ENCODE data around the gene WNK2.

The WNK2 gene

DNA sequence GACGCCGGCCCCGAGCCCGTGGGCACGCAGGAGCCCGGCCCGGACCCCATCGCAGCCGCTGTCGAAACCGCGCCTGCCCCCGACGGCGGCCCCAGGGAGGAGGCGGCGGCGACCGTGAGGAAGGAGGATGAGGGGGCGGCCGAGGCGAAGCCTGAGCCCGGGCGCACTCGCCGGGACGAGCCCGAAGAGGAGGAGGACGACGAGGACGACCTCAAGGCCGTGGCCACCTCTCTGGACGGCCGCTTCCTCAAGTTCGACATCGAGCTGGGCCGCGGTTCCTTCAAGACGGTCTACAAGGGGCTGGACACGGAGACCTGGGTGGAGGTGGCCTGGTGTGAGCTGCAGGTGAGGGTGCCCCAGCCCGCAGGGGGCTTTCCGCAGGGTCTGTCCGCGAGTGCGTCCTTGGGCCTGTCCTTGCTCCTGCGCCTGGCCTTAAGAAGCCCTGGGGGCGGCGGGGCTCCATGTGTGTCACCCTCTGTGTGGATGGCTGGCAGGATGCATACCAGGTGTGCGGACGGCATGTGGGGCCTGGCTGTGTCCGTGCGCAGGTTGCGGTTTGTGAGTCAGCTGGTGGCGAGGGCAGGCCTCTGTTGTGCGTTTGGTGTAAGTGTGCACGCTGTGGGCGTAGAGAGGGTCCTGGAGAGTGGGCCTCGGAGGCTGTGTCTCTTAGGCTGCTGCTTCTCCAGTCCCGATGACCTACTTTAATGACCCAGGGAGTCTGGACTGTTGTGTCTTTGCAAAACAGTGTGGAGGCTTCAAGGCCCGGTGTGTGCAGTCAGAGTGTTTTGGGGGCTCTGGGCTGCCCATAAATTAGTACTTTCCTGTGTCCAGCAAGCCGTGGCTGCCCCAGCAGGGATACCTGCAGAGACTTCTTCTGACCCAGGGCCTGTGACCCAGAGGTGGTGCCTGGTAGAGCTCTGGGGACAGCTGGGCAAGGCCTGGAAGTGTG, 1.6 kb downstream of the WNK2 start:
- DNase-seq: no peak

DNA sequence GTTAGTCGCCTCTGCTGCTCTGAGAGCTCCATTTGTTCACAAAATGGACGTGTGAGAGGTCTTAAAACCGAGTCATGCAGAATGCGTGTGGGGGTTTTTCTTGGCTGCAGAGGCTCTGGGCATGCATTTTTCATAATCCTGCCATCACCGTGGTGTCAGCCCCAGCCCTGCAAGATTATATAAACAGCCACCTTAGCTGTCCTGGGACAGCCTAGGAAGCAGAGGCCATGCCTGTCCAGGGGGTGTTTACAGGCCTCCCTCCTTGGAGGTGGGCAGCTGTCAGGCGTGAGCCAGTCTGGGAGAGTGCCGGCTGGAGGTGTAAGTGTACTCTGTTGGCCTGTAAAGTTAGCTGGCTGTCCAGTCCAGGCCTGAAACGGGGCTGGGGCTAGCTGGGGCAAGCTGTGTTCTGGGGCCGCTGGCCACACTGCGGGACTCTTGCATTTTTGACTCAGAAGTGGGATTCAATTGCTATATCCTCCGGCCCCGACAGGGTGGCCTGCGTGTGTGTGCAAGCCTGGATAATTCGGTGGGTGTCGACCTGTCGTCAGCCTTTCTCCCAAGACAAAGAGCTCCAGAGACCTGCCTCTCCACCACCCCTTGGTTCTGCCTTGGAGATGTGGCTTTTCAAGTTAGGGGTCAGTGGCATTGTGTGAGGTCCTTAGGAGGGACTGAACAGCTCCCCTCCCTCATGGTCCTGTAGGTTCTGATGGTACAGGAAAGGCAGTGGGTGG, 2.4 kb downstream of the WNK2 start:
- no peak for DNase-seq

DNA sequence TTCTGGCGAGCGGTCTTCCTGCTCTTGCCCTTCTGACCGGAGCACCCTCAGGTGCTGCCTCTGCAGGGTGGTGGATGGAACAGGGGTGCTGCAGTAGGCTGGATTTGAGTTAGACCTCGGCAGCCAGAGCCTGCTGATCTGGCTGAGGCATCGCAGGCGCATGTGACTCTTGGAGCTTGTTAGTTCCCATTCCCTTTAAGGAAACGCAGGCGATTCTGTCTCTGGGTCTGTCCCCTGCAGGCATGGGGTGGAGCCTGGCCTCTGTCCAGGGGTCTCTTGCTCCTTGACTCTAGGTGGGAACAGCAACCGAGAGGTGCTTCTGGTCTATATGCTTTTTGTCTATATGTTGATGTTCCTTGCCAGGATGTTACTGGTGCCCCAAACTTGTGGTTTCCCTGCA, 3.1 kb downstream of the WNK2 start:
- DNase-seq: no peak

DNA sequence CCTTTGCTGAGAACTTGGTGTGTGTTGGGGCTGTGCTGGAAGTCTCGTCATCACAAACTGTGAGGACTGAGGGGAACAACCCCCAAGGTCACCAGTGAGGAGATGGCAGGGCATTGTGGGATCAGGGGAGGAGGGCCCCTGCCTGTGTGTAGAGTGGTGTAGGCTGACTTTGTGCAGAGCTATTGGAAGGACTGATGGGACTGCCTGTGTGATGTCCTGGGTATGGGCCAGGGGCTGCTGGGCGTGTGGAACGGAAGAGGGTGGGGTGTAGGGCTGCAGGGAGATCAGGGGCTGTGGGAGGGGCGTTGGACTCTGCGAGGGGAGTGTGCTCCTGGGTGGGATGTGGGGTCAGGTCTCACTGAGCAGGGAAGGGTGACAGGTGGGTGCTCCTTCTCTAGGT, 3.6 kb downstream of the WNK2 start:
- DNase-seq: no peak

DNA sequence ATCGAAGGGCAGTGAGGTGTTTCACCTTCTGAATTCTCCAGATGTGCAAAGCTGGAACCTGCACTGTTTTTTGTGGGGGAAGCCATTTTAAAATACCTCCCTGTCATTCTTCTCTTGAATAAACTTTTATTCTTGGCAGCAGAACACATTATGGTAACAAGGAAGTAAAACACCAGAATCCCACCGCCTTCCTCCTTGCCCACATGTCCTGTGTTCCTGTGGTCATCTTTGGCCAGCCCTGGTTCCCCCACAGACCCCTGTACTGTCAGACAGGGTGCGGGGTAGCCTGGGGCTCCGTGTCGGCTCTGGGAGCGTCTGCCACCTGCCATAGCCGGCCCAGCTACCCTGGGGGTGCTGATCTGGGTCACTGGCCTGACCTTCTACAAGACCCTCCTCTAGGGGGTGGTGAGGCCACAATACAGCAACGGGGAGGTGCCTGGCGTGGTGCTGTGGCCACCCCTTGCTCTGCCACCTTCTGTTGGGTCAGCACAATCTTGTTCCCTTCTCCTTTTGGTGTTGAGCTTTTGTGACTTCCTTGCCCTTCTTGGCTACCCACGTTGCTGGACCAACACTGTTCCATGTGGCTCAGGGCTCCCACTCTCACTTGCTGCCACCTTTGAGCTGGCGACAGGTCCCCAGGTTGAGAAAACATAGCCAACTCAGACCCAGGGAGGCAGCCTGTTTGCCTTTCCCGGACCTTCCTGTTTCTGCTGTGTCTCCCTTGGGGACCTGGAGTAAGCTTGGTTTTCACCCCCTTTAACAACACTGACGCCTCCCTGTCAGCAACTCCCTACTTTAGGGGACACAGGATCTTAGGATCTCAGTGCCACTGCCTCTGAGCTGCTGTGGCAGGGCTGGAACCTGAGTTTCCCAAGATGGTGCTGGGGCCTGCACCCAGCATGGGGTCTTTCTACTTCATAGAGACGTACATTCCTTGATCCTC, 4.8 kb downstream of the WNK2 start:
- no peak for DNase-seq

DNA sequence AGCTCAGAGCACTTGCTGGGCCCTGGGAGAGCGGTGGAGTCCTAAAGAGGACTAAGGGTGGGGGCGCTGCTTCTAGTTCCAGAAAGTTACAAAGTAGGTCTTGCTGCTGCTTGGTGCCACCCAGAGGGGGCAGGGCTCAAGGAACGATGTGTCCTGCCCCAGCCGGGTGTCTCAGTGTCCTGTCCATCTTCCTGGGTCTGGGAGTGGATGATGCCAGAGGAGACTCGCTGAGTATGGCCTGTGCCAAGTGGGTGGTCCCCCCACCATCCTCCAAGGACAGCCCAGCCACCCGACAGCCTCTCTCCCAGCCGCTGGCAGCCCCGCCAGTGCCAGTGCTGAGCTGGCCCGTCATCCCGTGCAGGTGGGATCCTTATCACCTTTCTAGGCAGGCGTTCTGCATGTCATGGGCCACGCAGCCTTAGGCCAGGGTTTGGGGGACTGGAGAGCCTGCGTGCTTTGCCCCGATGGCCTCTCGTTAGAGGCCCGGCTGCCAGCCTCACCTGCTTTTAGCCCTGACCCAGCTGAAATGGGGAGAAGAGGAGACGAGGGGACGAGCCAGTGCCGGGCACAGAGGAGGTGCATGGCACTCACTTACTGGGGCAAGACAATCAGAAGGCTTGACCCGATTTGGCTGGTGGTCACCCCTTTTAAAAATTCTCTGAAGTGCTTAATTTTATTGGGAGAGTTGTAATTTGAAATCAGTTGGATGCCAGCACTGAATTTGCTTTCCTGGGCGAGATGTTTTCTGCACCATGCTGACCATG, 5.6 kb downstream of the WNK2 start:
- DNase-seq: no peak

DNA sequence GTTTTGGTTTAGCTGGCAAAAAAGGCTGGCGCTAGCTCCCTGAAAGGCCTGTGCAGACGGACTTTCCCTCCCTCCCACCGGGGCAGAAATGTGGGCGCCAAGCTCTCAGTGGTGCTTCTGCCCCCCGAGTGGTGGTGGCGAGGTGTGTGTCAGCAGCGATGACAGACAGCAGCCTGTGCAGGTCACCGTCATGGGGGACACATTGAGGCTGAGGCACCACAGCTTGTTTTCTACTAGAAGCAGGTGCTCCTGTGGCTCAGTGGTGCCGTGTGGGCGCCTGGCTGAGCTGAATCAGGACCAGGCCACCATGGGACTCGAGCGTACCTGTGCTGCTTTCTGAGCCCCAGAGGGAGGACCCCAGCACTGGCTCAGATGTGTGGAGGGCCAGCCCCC, 6.2 kb downstream of the WNK2 start:
- no peak for DNase-seq

DNA sequence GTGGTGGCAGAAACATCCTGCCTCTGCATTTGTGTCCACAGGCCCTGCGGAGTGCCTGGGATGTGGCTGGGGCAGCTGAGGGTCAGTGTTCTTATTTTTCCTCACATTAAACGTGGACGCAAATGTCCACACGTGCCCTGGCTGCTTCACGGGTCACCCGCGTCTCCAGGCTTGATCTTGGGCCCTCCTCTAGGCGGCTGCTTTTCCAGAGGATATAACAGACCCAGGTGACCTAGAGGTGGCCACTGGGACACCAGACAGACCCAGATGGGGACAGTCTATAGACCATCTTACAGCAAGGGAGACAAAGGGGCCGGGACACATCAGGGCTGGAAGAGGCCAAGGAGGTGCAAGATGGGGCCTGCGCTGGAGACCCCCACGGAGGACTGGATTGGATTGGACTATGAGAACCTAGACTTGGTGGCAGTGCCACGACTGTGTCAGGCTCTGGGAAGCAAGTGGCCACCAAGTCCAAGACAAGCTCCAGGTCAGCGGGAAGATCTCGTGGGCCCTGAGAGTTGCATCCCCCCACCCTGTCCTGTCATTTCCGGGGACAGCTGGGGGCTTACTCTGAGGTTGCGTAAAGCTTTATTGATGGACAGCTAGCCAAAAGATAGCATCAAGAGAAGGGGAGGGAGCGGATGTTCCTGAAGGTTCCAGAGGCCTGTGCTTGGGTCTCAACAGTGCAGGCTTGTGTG, 6.9 kb downstream of the WNK2 start:
- DNase-seq: no peak

DNA sequence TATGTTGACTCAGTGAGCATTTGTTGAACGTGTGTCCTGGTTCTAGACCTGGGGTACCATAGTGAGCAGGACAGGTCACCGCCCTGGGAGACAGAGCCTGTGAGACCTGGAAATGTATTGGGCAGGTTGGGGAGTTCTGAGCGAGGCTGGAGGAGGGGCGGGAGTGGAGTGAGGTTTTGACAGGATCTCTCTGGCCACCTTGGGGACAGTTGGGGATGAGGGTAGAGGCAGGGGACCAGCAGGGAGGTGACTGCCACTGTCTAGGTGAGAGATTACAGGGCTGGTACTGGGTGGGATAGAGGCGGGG, 7.4 kb downstream of the WNK2 start:
- DNase-seq: no peak

DNA sequence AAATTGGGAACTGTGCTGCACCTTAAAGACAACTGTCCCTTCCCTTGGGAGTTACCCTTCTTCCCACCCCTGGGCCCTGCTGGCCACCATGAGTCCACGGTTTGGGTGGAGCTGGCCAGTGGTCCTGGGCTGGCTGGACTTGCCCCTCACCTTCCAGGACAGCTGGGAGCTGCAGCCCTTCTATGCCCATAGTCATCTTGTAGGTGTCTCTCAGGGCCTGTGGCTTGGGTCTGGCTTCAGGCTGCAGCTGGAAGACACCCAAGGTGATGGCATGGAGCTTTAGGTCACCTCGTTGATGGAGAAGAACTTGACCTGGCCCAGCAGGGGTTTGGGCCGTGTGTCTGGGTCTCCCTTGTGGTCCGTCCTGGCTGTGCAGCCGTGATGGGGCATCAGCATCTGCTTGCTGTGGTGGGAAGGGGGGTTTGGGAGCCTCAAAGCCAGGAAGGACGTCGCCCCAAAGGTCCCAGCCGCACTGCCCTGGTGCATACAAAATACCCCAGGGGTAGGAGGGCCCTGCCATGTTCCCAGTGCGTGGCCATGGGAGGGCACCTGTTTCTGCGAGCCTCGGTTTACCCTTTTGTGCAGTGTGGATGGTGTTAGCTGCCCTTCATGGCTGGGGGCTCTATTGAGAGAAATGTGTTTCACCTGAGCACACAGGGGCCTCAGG, 8.9 kb downstream of the WNK2 start:
- DNase-seq: no peak

DNA sequence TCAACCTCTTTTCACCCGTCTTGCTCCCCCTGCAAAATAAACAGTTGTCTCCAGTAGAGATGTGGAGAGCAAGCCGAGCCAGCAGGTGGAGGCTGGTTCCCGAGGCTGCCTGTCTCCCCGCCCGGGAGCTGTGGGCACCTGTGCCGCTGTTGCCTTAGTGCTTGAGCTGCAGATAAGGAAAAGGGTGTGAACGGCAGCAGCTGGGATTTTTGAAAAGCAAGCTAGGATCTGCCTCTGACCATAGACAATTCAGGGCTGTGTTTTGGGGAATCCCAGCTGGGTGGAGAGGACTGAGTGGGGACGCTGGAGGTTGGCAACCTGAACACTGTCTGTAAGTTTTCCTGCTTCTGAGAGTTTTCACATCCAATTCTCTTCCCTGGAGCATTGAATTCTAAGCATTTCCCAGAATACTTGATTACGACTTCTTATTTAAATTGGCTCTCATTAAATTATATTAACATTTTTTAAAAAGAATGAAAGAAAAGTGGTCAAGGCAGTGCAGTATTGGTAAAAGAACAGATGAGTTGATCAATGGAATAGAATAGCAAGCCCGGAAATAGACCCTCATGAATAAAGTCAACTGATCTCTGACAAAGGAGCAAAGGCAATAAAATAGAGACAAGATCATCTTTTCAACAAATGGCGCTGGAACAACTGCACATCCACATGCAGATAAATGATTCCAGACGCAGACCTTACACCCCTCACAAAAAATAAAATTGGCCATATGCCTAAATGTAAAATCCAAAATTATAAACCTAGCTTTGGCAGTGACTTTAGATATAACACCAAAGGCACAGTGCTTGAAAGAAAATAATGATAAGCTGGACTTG, 9.7 kb downstream of the WNK2 start:
- DNase-seq: no peak

DNA sequence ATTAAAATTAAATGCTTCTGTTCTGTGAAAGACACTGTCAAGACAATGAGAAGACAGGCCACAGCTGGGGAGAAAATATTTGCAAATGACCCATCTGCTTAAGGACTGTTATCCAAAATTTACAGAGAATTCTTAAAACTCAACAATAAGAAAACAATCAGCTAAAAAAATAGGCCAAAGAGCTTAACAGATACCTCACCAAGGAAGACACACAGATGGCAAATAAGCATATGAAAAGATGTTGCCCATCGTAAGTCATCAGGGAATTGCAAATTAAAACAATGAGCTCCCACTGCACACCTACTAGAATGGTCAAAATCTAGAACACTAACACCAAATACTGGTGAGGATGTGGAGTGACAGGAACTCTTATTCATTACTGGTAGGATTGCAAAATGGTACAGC, 10.3 kb downstream of the WNK2 start:
- no peak for DNase-seq

DNA sequence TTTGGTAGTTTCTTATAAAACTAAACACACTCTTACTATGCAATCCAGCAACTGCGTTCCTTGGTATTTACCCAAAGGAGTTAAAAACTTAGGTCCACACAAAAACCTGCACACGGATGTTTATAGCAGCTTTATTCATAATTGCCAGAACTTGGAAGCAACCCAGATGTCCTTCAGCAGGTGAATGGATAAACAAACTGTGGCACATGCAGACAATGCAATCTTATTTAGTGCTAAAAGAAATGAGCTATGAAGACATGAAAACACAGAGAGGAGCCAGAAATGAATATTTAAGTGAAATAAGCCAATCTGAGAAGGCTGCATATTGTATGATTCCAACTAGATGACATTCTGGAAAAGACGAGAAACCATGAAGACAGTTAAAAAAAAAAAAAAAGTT, 10.7 kb downstream of the WNK2 start:
- DNase-seq: no peak

DNA sequence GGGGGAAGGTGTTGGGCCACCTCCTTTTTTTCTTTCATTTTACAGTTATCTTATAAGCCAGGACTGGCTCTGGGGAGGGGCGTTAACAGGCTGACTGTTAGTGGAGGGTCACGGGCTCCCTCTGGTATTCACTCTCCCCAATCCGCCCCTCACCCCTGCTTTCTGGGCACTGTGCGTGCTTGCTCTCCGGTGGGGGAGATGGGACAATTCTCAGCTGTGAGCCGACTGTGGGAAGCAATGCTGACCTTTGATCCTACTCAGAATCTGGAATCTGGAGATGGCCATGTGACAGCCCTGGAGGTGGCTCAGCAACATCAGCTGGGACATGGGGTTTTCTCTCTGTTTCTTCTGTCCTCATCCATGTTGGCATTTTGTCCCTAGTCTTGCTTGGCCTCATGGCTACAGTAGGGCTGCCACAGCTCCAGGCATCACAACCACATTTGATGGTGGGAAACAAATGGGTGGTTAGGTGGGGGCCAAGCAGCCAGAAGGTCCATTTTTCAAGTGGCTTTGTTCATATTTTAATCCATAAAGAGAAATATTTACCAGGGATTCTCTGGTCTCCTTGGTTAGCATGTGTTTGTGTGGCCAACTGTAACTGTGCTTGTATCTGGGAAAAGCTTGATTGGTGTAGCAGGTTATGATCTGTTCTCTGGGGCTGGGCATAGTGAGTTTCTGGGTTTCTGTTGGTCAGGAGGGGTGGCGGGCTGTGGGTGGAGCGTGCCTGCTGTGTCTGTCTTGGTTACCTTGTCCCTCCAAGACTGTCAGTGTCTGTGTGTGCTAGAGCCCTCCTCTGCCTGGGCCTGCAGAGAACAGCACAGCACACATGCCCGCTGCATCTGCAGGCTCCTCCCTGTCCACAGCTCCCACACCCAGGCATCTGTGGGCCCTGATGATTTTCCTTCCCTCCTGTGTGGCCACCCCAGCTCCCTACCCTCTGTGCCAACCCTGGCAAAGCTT, 12.4 kb downstream of the WNK2 start:
- no peak for DNase-seq

DNA sequence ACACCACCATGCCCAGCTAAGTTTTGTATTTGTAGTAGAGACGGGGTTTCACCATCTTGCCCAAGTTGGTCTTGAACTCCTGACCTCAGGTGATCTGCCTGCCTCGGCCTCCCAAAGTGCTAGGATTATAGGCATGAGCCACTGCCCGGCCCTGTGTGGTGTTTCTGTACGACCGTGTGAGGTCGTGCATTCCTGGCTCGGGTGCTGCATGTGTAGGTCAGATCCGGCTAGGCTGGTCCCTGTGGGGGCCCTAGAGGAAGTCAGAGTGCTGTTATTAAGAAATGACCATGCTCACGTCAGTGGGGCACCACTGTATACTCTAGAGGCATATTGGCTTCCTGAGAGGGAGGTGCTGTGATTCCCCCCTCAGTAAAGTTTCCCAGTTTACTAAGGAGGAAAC, 13.7 kb downstream of the WNK2 start:
- DNase-seq: no peak

DNA sequence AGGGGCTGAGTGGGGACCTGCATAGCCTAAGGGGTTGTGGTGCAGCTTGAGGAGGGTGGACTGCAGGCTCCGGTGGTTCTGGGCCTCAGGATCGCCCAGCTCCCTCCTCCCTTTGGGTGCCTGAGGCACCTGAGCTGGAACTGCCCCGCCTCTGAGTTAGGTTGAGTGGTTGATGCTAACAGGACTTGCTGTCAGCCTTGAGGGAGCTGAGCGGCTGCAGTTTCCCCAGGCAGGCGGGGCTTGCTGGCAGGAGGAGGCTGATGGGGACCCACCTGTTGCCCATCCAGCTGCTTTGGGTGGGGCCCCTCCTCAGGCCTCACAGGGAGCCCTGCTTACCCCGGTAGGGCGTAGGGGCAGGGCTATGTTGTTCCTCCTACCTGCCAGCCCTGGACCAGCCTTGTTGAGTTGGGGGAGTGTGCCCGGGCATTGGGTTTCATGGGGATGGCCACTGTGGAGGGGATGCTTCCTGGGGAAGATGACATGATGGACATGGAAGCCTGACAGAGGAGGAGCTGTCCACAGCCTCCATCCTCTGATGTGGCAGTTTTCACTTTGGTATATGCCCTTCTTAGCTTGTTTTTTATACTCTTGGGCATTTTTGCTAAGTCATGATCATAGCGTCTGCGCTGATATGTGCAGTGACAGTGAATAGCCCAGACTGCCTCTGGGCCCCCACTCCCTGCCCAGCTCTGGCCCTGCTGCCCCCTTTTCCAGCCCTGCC, 14.3 kb downstream of the WNK2 start:
- DNase-seq: no peak

DNA sequence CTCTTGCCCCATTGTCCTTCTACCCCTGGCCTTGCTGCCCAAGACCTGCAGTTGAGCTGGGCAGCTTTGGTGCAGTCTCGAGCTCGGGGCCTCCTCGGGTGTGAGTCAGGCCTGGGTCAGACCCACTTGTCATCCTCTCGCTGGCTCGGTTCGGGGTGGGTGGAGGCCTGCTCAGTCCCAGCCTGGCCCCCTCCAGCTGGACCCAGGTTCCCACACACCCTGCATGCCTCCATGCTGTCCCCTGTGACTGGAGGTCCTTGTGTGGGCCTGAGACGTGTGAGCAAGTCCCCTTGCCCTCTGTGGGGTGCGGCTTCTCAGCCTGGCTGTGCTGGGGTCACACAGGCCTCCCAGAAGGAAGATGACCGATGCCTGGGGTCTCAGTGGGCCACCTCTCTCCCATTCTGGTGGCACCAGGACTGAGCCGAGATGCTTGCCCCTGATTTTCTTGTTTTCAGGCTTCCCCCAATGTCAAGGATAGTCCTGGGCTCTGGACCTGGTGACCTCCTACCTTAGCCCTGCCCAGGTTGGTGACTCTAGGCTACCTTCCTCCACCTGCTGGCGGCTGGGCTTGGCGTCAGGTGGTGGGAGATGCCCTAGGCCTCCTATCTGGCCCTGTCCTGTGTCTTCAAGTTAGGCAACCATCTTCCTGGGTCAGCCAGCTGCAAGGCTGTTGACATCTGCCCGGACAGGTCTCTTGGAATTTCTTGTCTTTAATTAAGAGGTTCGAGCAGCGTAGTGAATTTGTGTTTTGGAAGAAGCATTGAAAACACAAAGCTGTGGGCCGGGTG, 15.1 kb downstream of the WNK2 start:
- no peak for DNase-seq

DNA sequence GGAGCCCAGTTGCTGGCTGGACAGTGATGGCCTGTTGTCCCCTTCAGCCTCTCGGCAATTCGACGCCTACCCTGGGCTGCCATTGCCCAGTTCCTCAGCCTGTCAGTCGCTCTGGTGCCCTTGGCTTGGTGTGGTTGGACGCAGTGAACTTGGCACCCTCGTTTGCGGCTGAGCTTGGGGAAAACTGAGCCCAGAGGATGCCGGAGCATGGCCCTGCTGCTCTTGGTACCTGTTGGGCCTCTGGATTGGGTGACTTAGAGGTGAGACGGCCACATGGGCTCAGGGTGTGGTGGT, 16.5 kb downstream of the WNK2 start:
- DNase-seq: no peak
